Measurements from ENCODE around the gene CFAP299.

The CFAP299 gene

GRCh38 chr4:80927420-80927819, 591.9 kb downstream of the CFAP299 start:
- no peak for DNase-seq (ENCODE audit: low spot score)

- no peak for DNase-seq (ENCODE audit: low spot score)
These were observed 596.1 kb downstream of the CFAP299 start for GRCh38 chr4:80931631-80932081.

GRCh38 chr4:80948141-80948540, 612.6 kb downstream of the CFAP299 start:
- DNase-seq (ENCODE audit: low spot score), result no peak

- no peak for DNase-seq (ENCODE audit: low spot score)
These were observed 613.5 kb downstream of the CFAP299 start for GRCh38 chr4:80948995-80949394.

GRCh38 chr4:80956421-80956820, 620.9 kb downstream of the CFAP299 start:
- no peak for DNase-seq (ENCODE audit: low spot score)

GRCh38 chr4:80963051-80963450, 627.5 kb downstream of the CFAP299 start:
- no peak for DNase-seq (ENCODE audit: low spot score)

- DNase-seq (ENCODE audit: low spot score), result no peak
These were observed 631.8 kb downstream of the CFAP299 start for GRCh38 chr4:80967346-80967745.

GRCh38 chr4:80980239-80980638, 644.7 kb downstream of the CFAP299 start:
- no peak for DNase-seq (ENCODE audit: low spot score)

- no peak for DNase-seq (ENCODE audit: low spot score)
These were observed 650.5 kb downstream of the CFAP299 start for GRCh38 chr4:80986011-80986410.

- peak; percentile 51 for DNase-seq (ENCODE audit: low spot score)
These were observed 654.5 kb downstream of the CFAP299 start for GRCh38 chr4:80989921-80990544.

- no peak for DNase-seq (ENCODE audit: low spot score)
These were observed 655.3 kb downstream of the CFAP299 start for GRCh38 chr4:80990851-80991250.

- DNase-seq (ENCODE audit: low spot score), result no peak
These were observed 664.4 kb downstream of the CFAP299 start for GRCh38 chr4:80999943-81000342.

GRCh38 chr4:81003597-81004111, 668.1 kb downstream of the CFAP299 start:
- DNase-seq (ENCODE audit: low spot score), result no peak

- DNase-seq (ENCODE audit: low spot score), result no peak
These were observed 671.9 kb downstream of the CFAP299 start for GRCh38 chr4:81007417-81007816.
